ENCODE measurements around the gene AGBL4.

The AGBL4 gene

GRCh38 chr1:48738356-48738755 is 1285.4 kb downstream of the AGBL4 start:
- DNase-seq (ENCODE audit: low read depth in 2 of 3, low spot score in 2 of 3) = no peak

GRCh38 chr1:48735796-48736195 is 1288.0 kb downstream of the AGBL4 start:
- DNase-seq (ENCODE audit: low read depth in 2 of 3, low spot score in 2 of 3) = no peak

GRCh38 chr1:48730164-48730910 is 1293.4 kb downstream of the AGBL4 start:
- DNase-seq (ENCODE audit: low read depth in 2 of 3, low spot score in 2 of 3) = no peak

GRCh38 chr1:48728584-48728983 is 1295.2 kb downstream of the AGBL4 start:
- DNase-seq (ENCODE audit: low read depth in 2 of 3, low spot score in 2 of 3) = no peak

GRCh38 chr1:48726557-48727215 is 1297.1 kb downstream of the AGBL4 start:
- no peak for DNase-seq (ENCODE audit: low read depth in 2 of 3, low spot score in 2 of 3)

- DNase-seq (ENCODE audit: low read depth in 2 of 3, low spot score in 2 of 3) = no peak
Measured at GRCh38 chr1:48726139-48726538, 1297.6 kb downstream of the AGBL4 start.

- no peak for DNase-seq (ENCODE audit: low read depth in 2 of 3, low spot score in 2 of 3)
Measured at GRCh38 chr1:48725341-48726046, 1298.3 kb downstream of the AGBL4 start.

- no peak for DNase-seq (ENCODE audit: low read depth in 2 of 3, low spot score in 2 of 3)
Measured at GRCh38 chr1:48720929-48721328, 1302.8 kb downstream of the AGBL4 start.

GRCh38 chr1:48718705-48719104 is 1305.0 kb downstream of the AGBL4 start:
- DNase-seq (ENCODE audit: low read depth in 2 of 3, low spot score in 2 of 3) = no peak

GRCh38 chr1:48718116-48718630 is 1305.6 kb downstream of the AGBL4 start:
- no peak for DNase-seq (ENCODE audit: low read depth in 2 of 3, low spot score in 2 of 3)

GRCh38 chr1:48717082-48717481 is 1306.7 kb downstream of the AGBL4 start:
- no peak for DNase-seq (ENCODE audit: low read depth in 2 of 3, low spot score in 2 of 3)

- DNase-seq (ENCODE audit: low read depth in 2 of 3, low spot score in 2 of 3) = no peak
Measured at GRCh38 chr1:48715921-48716320, 1307.8 kb downstream of the AGBL4 start.

- DNase-seq (ENCODE audit: low read depth in 2 of 3, low spot score in 2 of 3) = no peak
Measured at GRCh38 chr1:48710915-48711314, 1312.8 kb downstream of the AGBL4 start.

GRCh38 chr1:48710318-48710717 is 1313.4 kb downstream of the AGBL4 start:
- DNase-seq (ENCODE audit: low read depth in 2 of 3, low spot score in 2 of 3) = no peak

GRCh38 chr1:48704736-48705135 is 1319.0 kb downstream of the AGBL4 start:
- no peak for DNase-seq (ENCODE audit: low read depth in 2 of 3, low spot score in 2 of 3)

- no peak for DNase-seq (ENCODE audit: low read depth in 2 of 3, low spot score in 2 of 3)
Measured at GRCh38 chr1:48701445-48701844, 1322.3 kb downstream of the AGBL4 start.

GRCh38 chr1:48697066-48697707 is 1326.6 kb downstream of the AGBL4 start:
- peak; percentile 20 to 56 (median 53) for DNase-seq (ENCODE audit: low read depth in 2 of 3, low spot score in 2 of 3)

GRCh38 chr1:48695161-48695560 is 1328.6 kb downstream of the AGBL4 start:
- no peak for DNase-seq (ENCODE audit: low read depth in 2 of 3, low spot score in 2 of 3)

- no peak for DNase-seq (ENCODE audit: low read depth in 2 of 3, low spot score in 2 of 3)
Measured at GRCh38 chr1:48693674-48694320, 1330.0 kb downstream of the AGBL4 start.

- no peak for DNase-seq (ENCODE audit: low read depth in 2 of 3, low spot score in 2 of 3)
Measured at GRCh38 chr1:48693180-48693579, 1330.6 kb downstream of the AGBL4 start.

GRCh38 chr1:48692235-48692634 is 1331.5 kb downstream of the AGBL4 start:
- no peak for DNase-seq (ENCODE audit: low read depth in 2 of 3, low spot score in 2 of 3)

Data from activated CD8-positive, alpha-beta memory T cell treated with anti-CD3 and anti-CD28 coated beads for 48 hours (primary cell).